Measurements from ENCODE around the gene LAMA4. TPM values are rescaled to one million over a fixed set of nuclear protein-coding genes. Genes with fewer than 3 reads are reported as not detected.

Gene LAMA4
- total RNA-seq, 1 donor from 2014 or later, result 44.8 TPM

GRCh38 chr6:112177092-112177491 lies 77.3 kb downstream of the LAMA4 start:
- H3K4me3 Mint-ChIP-seq, result no peak overlapping the region
- no peak for TF ChIP-seq CTCF (conservative IDR thresholded peaks at IDR 0.05)
- H3K36me3 Mint-ChIP-seq, result no peaks in the 10 kb centered on the region
- no peaks in the 10 kb centered on the region for H3K9me3 Mint-ChIP-seq
- H3K27ac Mint-ChIP-seq, result no peak overlapping the region
- H3K4me1 Mint-ChIP-seq (ENCODE audit: unreplicated experiment), result peaks cover 4% of the 10 kb centered on the region
- DNase-seq (ENCODE audit: extremely low spot score, unreplicated experiment), result no peak
- peaks cover 12% of the 10 kb centered on the region for H3K27me3 Mint-ChIP-seq

- Mint-ChIP-seq H3K9me3 (no peaks in the 10 kb centered on the region), H3K4me3 (no peak overlapping the region), H3K27me3 (peaks cover 14% of the 10 kb centered on the region), H3K4me1 (ENCODE audit: unreplicated experiment) (peaks cover 4% of the 10 kb centered on the region), H3K27ac (no peak overlapping the region), H3K36me3 (no peaks in the 10 kb centered on the region)
- no peak for TF ChIP-seq CTCF (conservative IDR thresholded peaks at IDR 0.05)
- DNase-seq (ENCODE audit: extremely low spot score, unreplicated experiment), result no peak
These were observed 78.2 kb downstream of the LAMA4 start for GRCh38 chr6:112176175-112176574.

- peaks cover 7% of the 10 kb centered on the region for H3K36me3 Mint-ChIP-seq
- H3K4me1 Mint-ChIP-seq (ENCODE audit: unreplicated experiment), result peaks cover under 1% of the 10 kb centered on the region
- DNase-seq (ENCODE audit: extremely low spot score, unreplicated experiment), result no peak
- H3K27ac Mint-ChIP-seq, result no peak overlapping the region
- no peak overlapping the region for H3K4me3 Mint-ChIP-seq
- H3K27me3 Mint-ChIP-seq, result peaks cover 30% of the 10 kb centered on the region
- no peak for TF ChIP-seq CTCF (conservative IDR thresholded peaks at IDR 0.05)
- H3K9me3 Mint-ChIP-seq, result no peaks in the 10 kb centered on the region
These were observed 81.1 kb downstream of the LAMA4 start for GRCh38 chr6:112173221-112173804.

- TF ChIP-seq CTCF (conservative IDR thresholded peaks at IDR 0.05), result no peak
- H3K36me3 Mint-ChIP-seq, result peaks cover 7% of the 10 kb centered on the region
- H3K9me3 Mint-ChIP-seq, result no peaks in the 10 kb centered on the region
- DNase-seq (ENCODE audit: extremely low spot score, unreplicated experiment), result no peak
- no peak overlapping the region for H3K4me3 Mint-ChIP-seq
- no peaks in the 10 kb centered on the region for H3K4me1 Mint-ChIP-seq (ENCODE audit: unreplicated experiment)
- peaks cover 30% of the 10 kb centered on the region for H3K27me3 Mint-ChIP-seq
- H3K27ac Mint-ChIP-seq, result no peak overlapping the region
These were observed 81.8 kb downstream of the LAMA4 start for GRCh38 chr6:112172540-112172939.

GRCh38 chr6:112169541-112169940 lies 84.8 kb downstream of the LAMA4 start:
- H3K4me3 Mint-ChIP-seq, result no peak overlapping the region
- H3K27ac Mint-ChIP-seq, result no peak overlapping the region

More at GRCh38 chr6:112169541-112169940, 84.8 kb downstream of the LAMA4 start:
- H3K4me1 Mint-ChIP-seq (ENCODE audit: unreplicated experiment), result no peaks in the 10 kb centered on the region
- DNase-seq (ENCODE audit: extremely low spot score, unreplicated experiment), result no peak
- H3K36me3 Mint-ChIP-seq, result peaks cover 7% of the 10 kb centered on the region
- no peaks in the 10 kb centered on the region for H3K9me3 Mint-ChIP-seq
- TF ChIP-seq CTCF (conservative IDR thresholded peaks at IDR 0.05), result no peak
- H3K27me3 Mint-ChIP-seq, result peaks cover 41% of the 10 kb centered on the region
